Neural cell (in vitro differentiated cells): ENCODE data around the gene NUDCD3. TPM values are rescaled to one million over a fixed set of nuclear protein-coding genes. Genes with fewer than 3 reads are reported as not detected.

ENCODE experiments used
- H2AFZ ChIP-seq: fragments of 200-600, 300-800 bp; sonication (generic), shearing (Covaris generic); 2 replicates; pipeline ENCODE4 v1.6.0; 2014; ENCODE audit warnings: low read depth, mild to moderate bottlenecking, antibody characterized with exemption, low read length, moderate library complexity
- H3F3A ChIP-seq: fragments of 200-600 bp; shearing (Covaris generic); 2 replicates; pipeline ENCODE4 v1.6.1; 2016; ENCODE audit warnings: mild to moderate bottlenecking, moderate library complexity, mixed read lengths, antibody characterized with exemption, low read length; ENCODE audit not compliant: insufficient read depth, poor library complexity, severe bottlenecking
- H3K27ac ChIP-seq: fragments of 200-600, 300-800 bp; sonication (generic), shearing (Covaris generic); 2 replicates; pipeline ENCODE4 v1.5.1; 2014; ENCODE audit warnings: mild to moderate bottlenecking, low read length, moderate library complexity
- H3K27me3 ChIP-seq: fragments of 300-800, 200-600 bp; sonication (generic), shearing (Covaris generic); 2 replicates; pipeline ENCODE4 v1.6.0; 2014; ENCODE audit warnings: mild to moderate bottlenecking, low read depth, low read length, moderate library complexity; ENCODE audit not compliant: insufficient read depth
- H3K36me3 ChIP-seq: fragments of 300-800, 200-600 bp; sonication (generic), shearing (Covaris generic); 2 replicates; pipeline ENCODE4 v1.5.1; 2014; ENCODE audit warnings: mild to moderate bottlenecking, antibody characterized with exemption, low read length, moderate library complexity; ENCODE audit not compliant: insufficient read depth
- H3K4me2 ChIP-seq: fragments of 300-800, 200-600 bp; sonication (generic), shearing (Covaris generic); 2 replicates; pipeline ENCODE4 v1.6.0; 2014; ENCODE audit warnings: mild to moderate bottlenecking, low read length
- H3K4me3 ChIP-seq: fragments of 300-800, 200-600 bp; sonication (generic), shearing (Covaris generic); 2 replicates; pipeline ENCODE4 v1.5.1; 2014; ENCODE audit warnings: mild to moderate bottlenecking, low read length, moderate library complexity
- H3K79me2 ChIP-seq: fragments of 200-600 bp; shearing (Covaris generic); replicated peaks from 2 replicates; pipeline ENCODE4 v1.6.0; 2014; ENCODE audit warnings: mild to moderate bottlenecking, low read length, moderate library complexity; ENCODE audit not compliant: insufficient read depth
- H3K9ac ChIP-seq: fragments of 300-800, 200-600 bp; sonication (generic), shearing (Covaris generic); 2 replicates; pipeline ENCODE4 v1.6.1; 2016; ENCODE audit warnings: mild to moderate bottlenecking, low read length, mixed read lengths
- H3K9me2 ChIP-seq: fragments of 200-600 bp; shearing (Covaris generic); 2 replicates; pipeline ENCODE4 v1.6.1; 2016; ENCODE audit warnings: mild to moderate bottlenecking, low read length, mixed read lengths; ENCODE audit not compliant: insufficient read depth
- H3K9me3 ChIP-seq: fragments of 200-600, 300-800 bp; sonication (generic), shearing (Covaris generic); 2 replicates; pipeline ENCODE4 v1.6.1; 2016; ENCODE audit warnings: mild to moderate bottlenecking, mixed run types, low read length, moderate library complexity, mixed read lengths
- H4K20me1 ChIP-seq: fragments of 200-600 bp; shearing (Covaris generic); 2 replicates; pipeline ENCODE4 v1.6.1; 2016; ENCODE audit warnings: mild to moderate bottlenecking, mixed run types; ENCODE audit not compliant: insufficient read depth
- CTCF ChIP-seq: fragments of 450-650 bp; IDR thresholded peaks from 2 replicates; pipeline ENCODE4 v1.5.1; 2014; ENCODE audit warnings: antibody characterized with exemption, mild to moderate bottlenecking, moderate library complexity; ENCODE audit not compliant: poor library complexity, severe bottlenecking
- EP300 ChIP-seq: fragments of 450-650 bp; conservative IDR thresholded peaks from 2 replicates; pipeline ENCODE4 v1.6.1; 2014; ENCODE audit warnings: antibody characterized with exemption, mild to moderate bottlenecking, moderate library complexity; ENCODE audit not compliant: poor library complexity, severe bottlenecking
- EZH2 ChIP-seq: fragments of 200-600, 300-800 bp; shearing (Covaris generic), sonication (generic); IDR thresholded peaks from 2 replicates; pipeline ENCODE4 v1.6.1; 2014; ENCODE audit warnings: antibody characterized with exemption, low read length, borderline replicate concordance, mild to moderate bottlenecking; ENCODE audit not compliant: insufficient read depth, poor library complexity, severe bottlenecking
- MXI1 ChIP-seq: fragments of 450-650 bp; conservative IDR thresholded peaks from 2 replicates; pipeline ENCODE4 v1.6.1; 2014; ENCODE audit warnings: antibody characterized with exemption, mild to moderate bottlenecking; ENCODE audit not compliant: poor library complexity, severe bottlenecking
- POLR2AphosphoS5 ChIP-seq: IDR thresholded peaks from 2 replicates; pipeline ENCODE4 v1.6.1; 2012
- RAD21 ChIP-seq: fragments of 450-650 bp; conservative IDR thresholded peaks from 2 replicates; pipeline ENCODE4 v1.6.1; 2014; ENCODE audit warnings: antibody characterized with exemption, mild to moderate bottlenecking, moderate library complexity
- REST ChIP-seq: IDR thresholded peaks from 2 replicates; pipeline ENCODE4 v1.6.1; 2012; ENCODE audit warnings: borderline replicate concordance
- SMC3 ChIP-seq: fragments of 450-650 bp; conservative IDR thresholded peaks from 2 replicates; pipeline ENCODE4 v1.6.1; 2014; ENCODE audit warnings: antibody characterized with exemption, mild to moderate bottlenecking, moderate library complexity; ENCODE audit not compliant: poor library complexity
- TAF1 ChIP-seq: IDR thresholded peaks from 2 replicates; pipeline ENCODE4 v1.6.1; 2012; ENCODE audit warnings: low read depth
- polyA plus RNA-seq: library from polyadenylated mRNA; depleted of rRNA; stranded (reverse); fragments of >200 nt; gene quantifications from 2 replicates; pipeline ENCODE4 v1.2.3, GENCODE V29; 2014

Gene NUDCD3
- polyA plus RNA-seq, 1 donor from 2014 or later, result 69.9 TPM

GRCh38 chr7:44380831-44381493 is 109.5 kb downstream of the NUDCD3 start:
- Histone ChIP-seq H3K9me3 (no peaks in the 10 kb centered on the region), H3F3A (no peaks in the 10 kb centered on the region), H3K9me2 (no peaks in the 10 kb centered on the region), H3K27ac (no peak overlapping the region), H3K79me2 (no peaks in the 10 kb centered on the region), H4K20me1 (no peaks in the 10 kb centered on the region), H3K4me3 (no peak overlapping the region), H2AFZ (no peak overlapping the region), H3K9ac (no peak overlapping the region), H3K4me2 (no peak overlapping the region), H3K36me3 (no peaks in the 10 kb centered on the region), H3K27me3 (no peaks in the 10 kb centered on the region)
- TF ChIP-seq EZH2 (no peak), POLR2AphosphoS5 (no peak), REST (no peak), SMC3 (no peak), RAD21 (no peak), TAF1 (no peak), MXI1 (no peak)

GRCh38 chr7:44380189-44380830 is 110.1 kb downstream of the NUDCD3 start:
- Histone ChIP-seq H3K9me3 (no peaks in the 10 kb centered on the region), H3K4me3 (no peak overlapping the region), H3K9me2 (no peaks in the 10 kb centered on the region), H3K27ac (no peak overlapping the region), H3K9ac (no peak overlapping the region), H3K79me2 (no peaks in the 10 kb centered on the region), H3K36me3 (no peaks in the 10 kb centered on the region), H3K27me3 (no peaks in the 10 kb centered on the region), H3F3A (no peaks in the 10 kb centered on the region), H4K20me1 (no peaks in the 10 kb centered on the region), H2AFZ (no peak overlapping the region), H3K4me2 (no peak overlapping the region)
- no peak for TF ChIP-seq EZH2
- no peak for TF ChIP-seq SMC3

- Histone ChIP-seq H3K9me2 (no peaks in the 10 kb centered on the region), H3K27ac (no peak overlapping the region), H4K20me1 (no peaks in the 10 kb centered on the region), H3K9me3 (no peaks in the 10 kb centered on the region), H3K79me2 (no peaks in the 10 kb centered on the region), H2AFZ (no peak overlapping the region), H3F3A (no peaks in the 10 kb centered on the region), H3K4me3 (no peak overlapping the region), H3K4me2 (no peak overlapping the region), H3K27me3 (no peaks in the 10 kb centered on the region), H3K36me3 (no peaks in the 10 kb centered on the region), H3K9ac (no peak overlapping the region)
- TF ChIP-seq EZH2, result no peak
- TF ChIP-seq MXI1, result no peak
- no peak for TF ChIP-seq SMC3
- no peak for TF ChIP-seq CTCF
- TF ChIP-seq TAF1, result no peak
- TF ChIP-seq POLR2AphosphoS5, result no peak
- no peak for TF ChIP-seq REST
- TF ChIP-seq RAD21, result no peak
- TF ChIP-seq EP300, result no peak
Observed at GRCh38 chr7:44379366-44380188, 110.9 kb downstream of the NUDCD3 start.
